HG03442 (cell line): ENCODE measurements around the gene PLS1.

Source experiments
- ATAC-seq: cut with Tn5 transposase; IDR thresholded peaks from one replicate; pipeline ENCODE4 v1.9.1; 2021; ENCODE audit warnings: mild to moderate bottlenecking, moderate library complexity; ENCODE audit not compliant: unreplicated experiment

Gene PLS1

GRCh38 chr3:142754494-142754893, 158.3 kb downstream of the PLS1 start:
- no peak for ATAC-seq
